Thymus (tissue), 11 donors: ENCODE data around the gene KRTAP16-1. TPM values are rescaled to one million over a fixed set of nuclear protein-coding genes. Genes with fewer than 3 reads are reported as not detected.
A peak's percentile ranks its signal among the peaks of the same experiment; 100 is the strongest.

Experiments used
- DNase-seq, 9 donors: peaks; one replicate each; pipeline ENCODE4 v3.0.0-alpha.2; 2013; ENCODE audit warnings: low spot score in 9 of 9, low read depth in 6 of 9, missing footprints in 1 of 9
- H3K27ac ChIP-seq, 2 donors: one replicate each; pipeline ENCODE4 v1.5.1; 2013; ENCODE audit warnings: control low read depth in 1 of 2, low read depth in 1 of 2, low read length in 1 of 2, mild to moderate bottlenecking in 1 of 2, moderate library complexity in 1 of 2
- H3K27me3 ChIP-seq, 2 donors: one replicate each; pipeline ENCODE4 v1.5.1; 2013; ENCODE audit warnings: low read length in 1 of 2; ENCODE audit not compliant: control insufficient read depth in 2 of 2, insufficient read depth in 1 of 2
- H3K36me3 ChIP-seq, 2 donors: one replicate each; pipeline ENCODE4 v1.5.1; 2013; ENCODE audit warnings: low read length in 1 of 2, mild to moderate bottlenecking in 1 of 2, moderate library complexity in 1 of 2; ENCODE audit not compliant: control insufficient read depth in 2 of 2, insufficient read depth in 2 of 2
- H3K4me1 ChIP-seq, 2 donors: one replicate each; pipeline ENCODE4 v1.5.1; 2013; ENCODE audit warnings: low read length in 2 of 2; ENCODE audit not compliant: control insufficient read depth in 2 of 2, insufficient read depth in 2 of 2
- H3K4me3 ChIP-seq, 2 donors: one replicate each; pipeline ENCODE4 v1.5.1; 2013; ENCODE audit warnings: low read length in 2 of 2, control low read depth in 1 of 2, mild to moderate bottlenecking in 1 of 2
- H3K9me3 ChIP-seq, 2 donors: one replicate each; pipeline ENCODE4 v1.5.1; 2013; ENCODE audit warnings: low read length in 1 of 2, mild to moderate bottlenecking in 1 of 2; ENCODE audit not compliant: control insufficient read depth in 2 of 2, insufficient read depth in 1 of 2
- WGBS: extraction: QIAGEN DNeasy Blood & Tissue Kit; methylation state at CpG from one replicate; pipeline ENCODE4 v1.1.7; 2013; 5-methylcytosine and 5-hydroxymethylcytosine counted together
- polyA plus RNA-seq: library from polyadenylated mRNA; stranded (reverse); fragments of 200-250 nt; gene quantifications from one replicate; pipeline ENCODE4 v1.2.3, GENCODE V29; 2013
- total RNA-seq: library from RNA; stranded (reverse); fragments of 120-200 nt; gene quantifications from one replicate; pipeline ENCODE4 v1.2.4, GENCODE V29; 2013
- donor health status: healthy.

The KRTAP16-1 gene
- total and polyA plus RNA-seq, 2 donors, result 0.07 TPM; not detected in 1

GRCh38 chr17:41308251-41308917 lies 725 bp downstream of the KRTAP16-1 start:
- Histone ChIP-seq H3K27ac (peak overlapping the region; percentile 74 to 91), H3K27me3 (no peaks in the 10 kb centered on the region), H3K36me3 (no peaks in the 10 kb centered on the region), H3K4me1 (peaks cover 0 to 23% of the 10 kb centered on the region in 2 donors), H3K9me3 (peaks cover 2 to 12% of the 10 kb centered on the region in 2 donors), H3K4me3 (no peak overlapping the region)
- 6% methylated on average over 10 of the region's 10 CpGs for WGBS
- peak in 7 of 9 donors; percentile 33 to 78 (median 43) for DNase-seq

- Histone ChIP-seq H3K27ac (peak overlapping the region in 1 of 2 donors; percentile 69), H3K9me3 (peaks cover 2 to 12% of the 10 kb centered on the region in 2 donors), H3K36me3 (no peaks in the 10 kb centered on the region), H3K4me3 (no peak overlapping the region), H3K4me1 (peaks cover 0 to 23% of the 10 kb centered on the region in 2 donors), H3K27me3 (no peaks in the 10 kb centered on the region)
- DNase-seq, result no peak
- 95% methylated on average over 9 of the region's 9 CpGs for WGBS
These were observed 1.5 kb downstream of the KRTAP16-1 start for GRCh38 chr17:41307647-41308046.

- Histone ChIP-seq H3K27ac (no peak overlapping the region), H3K36me3 (no peaks in the 10 kb centered on the region), H3K9me3 (peaks cover 2 to 10% of the 10 kb centered on the region in 2 donors), H3K4me3 (no peak overlapping the region), H3K27me3 (no peaks in the 10 kb centered on the region), H3K4me1 (peaks cover 0 to 22% of the 10 kb centered on the region in 2 donors)
- 89% methylated on average over 12 of the region's 12 CpGs for WGBS
- no peak for DNase-seq
These were observed 5.0 kb downstream of the KRTAP16-1 start for GRCh38 chr17:41304091-41304490.

GRCh38 chr17:41302981-41303380 lies 6.1 kb downstream of the KRTAP16-1 start:
- H3K9me3 ChIP-seq, result peaks cover 0 to 2% of the 10 kb centered on the region in 2 donors
- no peak overlapping the region for H3K4me3 ChIP-seq
- H3K27ac ChIP-seq, result no peak overlapping the region
- 97% methylated on average over 4 of the region's 4 CpGs for WGBS
- DNase-seq, result no peak
- no peaks in the 10 kb centered on the region for H3K27me3 ChIP-seq
- H3K36me3 ChIP-seq, result no peaks in the 10 kb centered on the region
- peaks cover 0 to 14% of the 10 kb centered on the region in 2 donors for H3K4me1 ChIP-seq

- Histone ChIP-seq H3K36me3 (no peaks in the 10 kb centered on the region), H3K4me3 (no peak within 1 kb of the TSS), H3K9me3 (no peaks in the 10 kb centered on the region), H3K27ac (no peak within 1 kb of the TSS), H3K4me1 (peaks cover 0 to 8% of the 10 kb centered on the region in 2 donors), H3K27me3 (no peaks in the 10 kb centered on the region)
- WGBS, result 82% methylated on average over 11 of the region's 11 CpGs
- no peak for DNase-seq
These were observed 6.9 kb downstream of the KRTAP16-1 start, which contains the start of gene KRTAP29-1 for GRCh38 chr17:41301916-41302901. KRTAP29-1 (minus strand) TSS chr17:41302851; CDS start chr17:41302851, 0 bp downstream.

GRCh38 chr17:41301204-41301790 lies 7.8 kb downstream of the KRTAP16-1 start:
- no peak overlapping the region for H3K4me3 ChIP-seq
- no peaks in the 10 kb centered on the region for H3K9me3 ChIP-seq
- WGBS, result 73% methylated on average over 5 of the region's 5 CpGs
- DNase-seq, result peak in 1 of 9 donors; percentile 12
- H3K27ac ChIP-seq, result peak overlapping the region; percentile 0 to 62
- peaks cover 0 to 8% of the 10 kb centered on the region in 2 donors for H3K4me1 ChIP-seq
- H3K36me3 ChIP-seq, result no peaks in the 10 kb centered on the region
- no peaks in the 10 kb centered on the region for H3K27me3 ChIP-seq

- Histone ChIP-seq H3K36me3 (no peaks in the 10 kb centered on the region), H3K9me3 (no peaks in the 10 kb centered on the region), H3K27me3 (no peaks in the 10 kb centered on the region), H3K4me1 (peaks cover 0 to 10% of the 10 kb centered on the region in 2 donors), H3K4me3 (no peak overlapping the region), H3K27ac (no peak overlapping the region)
- 92% methylated on average over 20 of the region's 20 CpGs for WGBS
- DNase-seq, result no peak
These were observed 10.5 kb downstream of the KRTAP16-1 start for GRCh38 chr17:41298458-41299135.

- peak in 1 of 9 donors; percentile 13 for DNase-seq
- H3K9me3 ChIP-seq, result no peaks in the 10 kb centered on the region
- H3K4me1 ChIP-seq, result peaks cover 0 to 6% of the 10 kb centered on the region in 2 donors
- 94% methylated on average over 1 of the region's 1 CpG for WGBS
- H3K36me3 ChIP-seq, result no peaks in the 10 kb centered on the region
- peak overlapping the region in 1 of 2 donors; percentile 47 for H3K27ac ChIP-seq
- no peaks in the 10 kb centered on the region for H3K27me3 ChIP-seq
- H3K4me3 ChIP-seq, result no peak overlapping the region
These were observed 12.3 kb downstream of the KRTAP16-1 start for GRCh38 chr17:41296846-41297245.
